NCI-H345 (cell line): ENCODE data around the gene IMP3.
"Not testable (repeated sequence)": the region's sequence is repeated elsewhere in the genome, so short reads cannot be mapped to it uniquely, and the experiment has no call there.

Experiments
- DNase-seq: peaks from one replicate; lab custom pipeline; 2025; lab: John Stamatoyannopoulos, UW

Gene IMP3

DNA sequence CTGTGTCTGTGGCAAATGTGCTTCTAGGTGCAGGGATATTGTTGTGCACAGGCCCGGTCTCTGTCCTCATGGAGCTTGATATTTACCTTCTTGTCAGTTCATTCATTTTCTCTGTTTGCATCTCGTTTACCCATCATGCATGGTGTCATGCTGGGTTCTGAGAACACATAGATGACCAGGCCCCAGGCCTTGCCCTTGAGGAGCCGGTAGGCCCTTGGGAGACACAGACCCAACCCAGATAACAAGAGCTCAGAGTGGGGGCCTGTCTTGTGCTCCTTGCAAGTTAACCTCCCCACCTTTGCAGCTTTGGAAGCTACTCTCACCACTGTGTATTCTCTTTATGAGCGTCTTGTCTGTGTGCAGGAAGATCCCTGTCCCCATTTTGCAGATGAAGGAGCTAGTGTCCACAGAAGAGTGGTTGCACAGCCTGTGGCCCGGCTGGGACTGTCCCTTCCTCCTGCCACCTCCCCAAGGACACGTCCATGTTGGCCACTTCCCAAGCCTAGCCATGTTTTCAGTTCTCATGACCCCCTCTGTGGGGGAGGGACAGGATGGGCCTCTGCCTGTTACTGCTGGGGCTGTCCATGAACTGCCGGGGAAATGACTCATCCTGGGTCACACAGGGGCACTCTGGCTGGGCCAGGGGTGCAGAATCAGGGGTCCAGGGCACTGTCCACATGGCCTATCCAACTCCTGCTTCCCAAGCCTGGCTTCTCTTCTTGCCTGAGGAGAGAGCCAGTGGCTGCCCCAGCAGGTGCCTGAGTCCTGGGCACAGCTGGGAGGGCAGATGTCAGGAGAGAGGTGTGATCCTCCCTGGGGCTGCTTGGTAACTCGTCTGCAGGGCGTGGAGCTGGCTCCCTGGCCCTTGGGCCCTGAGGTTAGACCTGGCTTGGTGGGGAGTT lies 11.1 kb upstream of the IMP3 start:
- no peak for DNase-seq

DNA sequence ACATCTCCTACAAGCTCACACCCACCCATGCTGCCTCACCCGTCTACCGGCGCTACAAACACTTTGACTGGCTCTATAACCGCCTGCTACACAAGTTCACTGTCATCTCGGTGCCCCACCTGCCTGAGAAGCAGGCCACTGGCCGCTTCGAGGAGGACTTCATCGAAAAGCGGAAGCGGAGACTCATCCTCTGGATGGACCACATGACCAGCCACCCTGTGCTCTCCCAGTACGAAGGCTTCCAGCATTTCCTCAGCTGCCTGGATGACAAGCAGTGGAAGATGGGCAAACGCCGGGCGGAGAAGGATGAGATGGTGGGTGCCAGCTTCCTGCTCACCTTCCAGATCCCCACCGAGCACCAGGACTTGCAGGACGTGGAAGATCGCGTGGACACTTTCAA lies 9.8 kb upstream of the IMP3 start:
- no peak for DNase-seq

DNA sequence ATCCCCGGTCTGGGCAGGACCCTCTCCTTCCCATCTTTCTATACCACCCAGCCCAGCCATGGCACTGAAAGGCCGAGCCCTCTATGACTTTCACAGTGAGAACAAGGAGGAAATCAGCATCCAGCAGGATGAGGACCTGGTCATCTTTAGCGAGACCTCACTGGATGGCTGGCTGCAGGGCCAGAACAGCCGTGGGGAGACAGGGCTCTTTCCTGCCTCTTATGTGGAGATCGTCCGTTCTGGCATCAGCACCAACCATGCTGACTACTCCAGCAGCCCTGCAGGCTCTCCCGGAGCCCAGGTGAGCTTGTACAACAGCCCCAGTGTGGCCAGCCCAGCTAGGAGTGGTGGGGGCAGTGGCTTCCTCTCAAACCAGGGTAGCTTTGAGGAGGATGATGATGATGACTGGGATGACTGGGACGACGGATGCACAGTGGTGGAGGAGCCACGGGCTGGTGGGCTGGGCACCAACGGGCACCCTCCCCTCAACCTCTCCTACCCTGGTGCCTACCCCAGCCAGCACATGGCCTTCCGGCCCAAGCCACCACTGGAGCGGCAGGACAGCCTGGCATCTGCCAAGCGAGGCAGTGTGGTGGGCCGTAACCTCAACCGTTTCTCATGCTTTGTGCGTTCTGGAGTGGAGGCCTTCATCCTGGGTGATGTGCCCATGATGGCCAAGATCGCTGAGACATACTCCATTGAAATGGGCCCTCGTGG lies 9.2 kb upstream of the IMP3 start:
- no peak for DNase-seq

DNA sequence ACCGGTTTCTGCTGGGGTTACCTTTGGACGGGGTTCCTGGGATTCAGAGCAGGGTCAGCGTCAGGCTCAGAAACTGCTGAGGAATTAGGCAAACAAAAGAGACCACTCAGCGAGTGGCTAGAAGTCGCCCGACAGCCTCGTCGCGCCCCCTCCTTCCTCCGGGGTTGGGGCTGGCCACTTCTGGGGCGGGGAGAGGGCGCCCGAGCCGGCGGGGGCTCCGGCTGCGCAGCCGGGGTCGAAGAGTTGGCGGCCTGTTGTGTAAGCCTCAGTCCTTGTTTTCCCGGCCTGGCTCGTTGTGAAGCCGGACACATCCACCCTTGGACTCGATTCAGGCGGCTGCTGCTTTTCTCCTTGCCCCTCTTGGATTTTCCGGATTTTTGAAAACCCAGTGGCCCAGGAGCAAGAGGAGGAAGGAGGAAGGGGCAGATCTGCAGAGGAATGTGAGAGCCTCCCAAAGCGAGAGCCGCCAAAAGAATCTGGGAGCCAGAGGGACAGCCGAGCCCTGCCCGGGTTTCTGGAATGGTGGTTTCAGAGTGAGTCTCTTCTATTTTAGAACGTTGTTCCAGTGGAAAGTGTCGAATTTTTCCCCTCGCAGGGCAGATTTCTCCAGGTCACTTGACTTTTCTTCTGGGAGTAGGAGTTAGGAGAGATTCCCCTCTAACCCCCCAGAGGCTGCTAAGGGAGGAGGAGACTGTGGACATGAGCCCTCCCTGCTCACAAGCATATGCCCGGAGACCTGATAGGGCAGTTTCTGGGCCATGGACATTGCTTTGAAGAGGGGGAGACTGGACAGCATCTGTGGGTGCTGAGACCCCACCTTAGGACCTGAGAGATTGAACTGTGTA lies 8.4 kb upstream of the IMP3 start:
- DNase-seq, result no peak

DNA sequence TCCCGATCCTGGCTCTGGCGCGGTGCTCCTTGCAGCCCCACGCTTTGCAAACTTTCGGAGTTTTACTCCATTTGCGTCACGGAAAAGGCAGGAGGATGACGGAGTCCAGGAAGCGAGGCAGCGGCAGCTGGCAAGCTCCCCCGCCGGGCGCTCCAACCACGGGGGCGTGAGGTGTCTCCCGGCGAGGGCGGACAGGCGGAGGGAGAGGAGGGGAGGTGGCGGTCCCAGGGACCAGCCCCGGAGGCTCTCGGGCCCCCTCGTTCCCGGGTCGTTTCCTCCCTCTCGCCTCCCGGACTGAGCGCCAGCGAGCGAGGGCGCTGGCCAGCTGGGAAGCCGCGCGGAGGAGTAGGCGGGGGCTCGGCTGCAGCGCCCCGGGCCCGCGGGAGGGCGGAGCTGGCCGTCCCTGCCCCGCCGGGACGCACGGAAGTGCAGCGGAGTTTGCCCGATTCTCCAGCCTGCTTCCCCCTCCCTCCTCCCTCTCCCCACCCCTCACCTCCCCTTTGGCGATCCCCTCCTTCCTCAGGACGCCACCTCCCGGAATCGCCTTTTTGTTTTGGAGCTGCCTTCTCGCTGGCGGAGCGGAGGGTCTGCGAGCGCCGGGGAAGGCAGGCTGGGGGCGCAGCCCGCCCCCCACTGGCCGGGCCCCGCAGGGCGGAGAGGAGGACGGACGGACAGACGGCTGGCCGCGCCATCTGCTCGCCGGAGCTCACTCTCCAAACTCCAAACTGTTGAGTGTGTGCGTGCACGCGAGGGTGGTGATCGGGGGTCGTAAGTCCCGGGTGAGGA lies 7.5 kb upstream of the IMP3 start, which contains the start of gene SNX33:
Gene SNX33, plus strand, starts transcription at position 543 of the 786 bp plus-strand sequence. CDS start 1,191 bp downstream, outside the sequence.
- DNase-seq, result peak; percentile 40

DNA sequence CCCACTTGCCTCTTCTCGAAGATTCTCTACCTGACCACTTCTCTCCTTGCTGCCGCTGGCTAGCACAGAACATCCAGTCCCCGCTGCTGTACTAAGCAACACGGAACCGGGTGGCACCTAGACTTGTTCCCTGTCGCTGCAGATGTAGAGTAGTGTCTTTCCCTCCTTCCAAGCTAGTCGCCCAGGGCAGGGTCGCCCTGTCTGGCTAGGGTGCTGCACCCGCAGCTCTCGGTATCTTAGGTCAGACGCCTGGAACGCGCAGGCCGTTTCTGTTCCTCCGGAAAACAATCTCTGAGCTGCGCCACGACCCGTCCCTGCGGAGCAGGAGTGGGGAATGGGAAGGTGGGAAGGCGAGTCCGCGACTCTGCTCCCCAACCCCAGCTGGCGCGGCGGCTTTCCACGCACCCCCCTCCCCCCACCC lies 6.9 kb upstream of the IMP3 start:
- DNase-seq, result no peak

DNA sequence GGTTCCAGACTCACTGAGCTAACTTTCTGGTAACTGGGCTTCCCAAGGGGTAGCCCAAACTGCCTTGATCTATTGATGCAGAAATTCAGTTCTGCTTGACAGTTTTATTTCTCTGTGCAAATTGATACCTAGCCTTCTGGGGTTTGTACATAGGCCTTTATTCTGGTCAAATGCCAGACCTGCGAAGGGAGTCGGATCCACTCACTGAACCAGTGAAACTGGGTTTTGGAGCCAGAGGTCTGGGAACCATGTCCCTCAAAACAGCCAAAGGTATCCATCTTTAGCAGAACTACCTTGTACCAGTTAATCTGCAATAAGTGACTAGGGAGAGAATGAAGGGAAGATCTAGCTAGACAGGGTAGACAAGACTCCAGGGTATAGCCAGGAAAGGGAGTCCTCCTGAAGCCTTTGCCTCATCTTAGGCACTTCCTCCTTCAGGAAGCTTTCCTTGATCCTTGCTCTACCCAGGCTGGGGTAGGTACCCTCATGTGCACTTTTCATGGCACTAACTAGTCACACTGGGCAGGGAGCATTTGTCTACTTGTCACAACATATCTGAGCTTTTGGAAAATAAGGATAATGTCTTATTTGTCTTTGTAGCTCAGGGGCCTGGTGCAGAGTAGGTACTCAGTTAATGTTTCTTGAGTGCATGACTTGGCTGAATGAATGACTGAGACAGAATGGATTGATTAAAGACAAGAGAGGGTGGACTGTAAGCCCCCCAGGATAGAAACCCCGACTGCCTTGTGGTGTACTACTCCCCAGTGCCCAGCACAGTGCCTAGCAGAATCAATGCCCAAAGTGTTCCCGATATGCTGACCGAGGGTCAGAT lies 6.3 kb upstream of the IMP3 start:
- no peak for DNase-seq

DNA sequence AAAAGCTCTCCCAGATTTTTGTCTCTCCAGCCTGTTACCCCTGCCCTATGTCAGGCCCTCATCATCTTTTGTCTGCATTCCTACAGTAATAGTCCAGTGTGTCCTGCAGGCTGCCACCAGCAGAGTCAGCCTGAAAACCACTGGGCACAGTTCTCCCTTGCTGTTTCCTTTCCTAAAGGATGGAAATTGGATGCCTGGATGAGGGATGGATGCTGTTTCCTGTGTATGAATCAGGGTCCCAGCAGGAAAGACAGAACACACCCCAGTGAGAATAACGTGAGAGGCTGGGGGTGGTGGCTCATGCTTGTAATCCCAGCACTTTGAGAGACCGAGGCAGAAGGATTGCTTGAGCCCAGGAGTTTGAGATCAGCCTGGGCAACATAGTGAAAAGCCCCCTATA lies 4.4 kb upstream of the IMP3 start:
- no peak for DNase-seq

DNA sequence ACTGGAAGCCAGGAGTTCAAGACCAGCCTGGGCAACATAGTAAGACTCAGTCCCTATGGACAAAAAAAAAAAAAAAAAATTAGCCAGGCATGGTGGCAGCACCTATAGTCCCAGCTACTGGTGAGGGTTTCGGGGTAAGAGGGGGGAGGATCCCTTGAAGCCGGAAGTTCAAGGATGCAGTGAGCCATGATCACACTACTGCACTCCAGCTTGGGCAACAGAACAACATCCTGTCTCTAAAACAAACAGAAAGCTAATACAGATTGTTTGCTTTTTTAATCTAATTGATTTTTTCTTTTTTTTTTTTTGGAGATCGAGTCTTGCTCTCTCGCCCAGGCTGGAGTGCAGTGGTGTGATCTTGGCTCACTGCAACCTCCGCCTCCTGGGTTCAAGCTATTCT lies 1.6 kb upstream of the IMP3 start:
- no peak for DNase-seq

DNA sequence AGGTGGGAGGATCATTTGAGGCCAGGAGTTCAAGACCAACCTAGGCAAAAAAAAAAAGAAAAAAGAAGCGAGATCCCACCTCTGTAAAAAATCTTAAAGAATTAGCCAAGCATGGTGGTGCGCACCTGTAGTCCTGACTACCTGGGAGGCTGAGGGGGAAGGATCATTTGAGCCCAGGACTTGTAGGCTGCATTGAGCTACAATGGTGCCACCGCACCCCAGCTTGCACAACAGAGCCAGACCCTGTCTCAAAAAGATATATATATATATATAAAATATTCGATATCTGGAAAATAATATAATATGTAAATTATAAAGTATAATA lies 1.1 kb upstream of the IMP3 start:
- no peak for DNase-seq

DNA sequence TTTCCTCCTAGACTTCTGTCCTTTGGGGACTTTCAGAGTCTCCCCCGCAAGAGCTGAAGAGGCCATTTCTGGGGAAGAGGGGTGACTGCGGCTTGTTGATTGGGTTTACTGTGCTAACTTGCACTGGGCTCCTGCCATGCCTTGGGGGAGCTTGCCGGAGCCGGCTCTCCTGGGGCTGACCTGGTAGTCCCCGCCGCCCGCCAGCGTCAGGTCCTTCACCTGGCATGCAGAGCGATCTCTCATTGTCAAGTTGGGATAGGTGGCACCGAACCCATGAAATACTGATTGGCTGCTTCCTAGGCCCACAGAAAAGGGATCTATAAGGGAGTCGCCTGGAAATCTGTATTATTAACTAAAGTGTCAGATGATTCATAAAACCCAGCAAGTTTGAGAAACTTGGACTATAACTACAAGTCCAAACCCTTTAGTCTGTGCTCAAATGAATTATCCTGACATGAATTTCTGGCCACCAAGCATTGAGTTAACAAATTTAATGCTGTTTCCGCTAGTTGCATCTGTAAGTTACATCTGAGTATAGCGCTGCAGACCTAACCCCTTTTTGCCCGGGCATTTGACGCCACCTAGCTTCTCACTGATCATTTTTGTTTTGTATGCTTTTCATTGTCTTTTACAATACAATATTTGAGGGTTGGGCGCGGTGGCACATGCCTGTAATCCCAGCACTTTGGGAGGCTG lies 607 bp upstream of the IMP3 start:
- peak; percentile 61 for DNase-seq

DNA sequence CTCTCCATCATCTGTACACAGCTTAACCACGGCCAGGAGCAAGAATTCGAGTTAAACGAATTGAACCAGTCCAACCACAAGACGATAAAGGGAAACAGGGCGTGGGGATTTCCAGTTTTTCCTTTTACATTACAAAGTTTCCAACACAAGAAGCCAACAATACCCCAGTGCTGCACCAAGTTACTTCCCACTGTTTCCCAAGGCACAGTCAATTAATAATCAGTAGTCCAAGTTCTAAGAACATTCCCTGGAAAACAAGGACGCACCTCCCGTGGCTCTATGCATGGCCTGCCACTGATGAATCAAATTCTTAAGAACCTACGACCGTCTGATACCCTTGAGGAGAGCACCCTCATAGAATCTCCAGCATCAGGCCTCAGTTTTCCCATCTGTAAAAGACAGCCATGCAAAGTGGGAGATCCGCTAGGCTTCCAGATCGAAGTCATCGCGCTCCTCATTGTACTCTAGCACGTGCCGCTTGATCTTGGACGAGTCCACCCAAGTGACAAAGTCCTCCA lies 774 bp downstream of the IMP3 start:
- no peak for DNase-seq

DNA sequence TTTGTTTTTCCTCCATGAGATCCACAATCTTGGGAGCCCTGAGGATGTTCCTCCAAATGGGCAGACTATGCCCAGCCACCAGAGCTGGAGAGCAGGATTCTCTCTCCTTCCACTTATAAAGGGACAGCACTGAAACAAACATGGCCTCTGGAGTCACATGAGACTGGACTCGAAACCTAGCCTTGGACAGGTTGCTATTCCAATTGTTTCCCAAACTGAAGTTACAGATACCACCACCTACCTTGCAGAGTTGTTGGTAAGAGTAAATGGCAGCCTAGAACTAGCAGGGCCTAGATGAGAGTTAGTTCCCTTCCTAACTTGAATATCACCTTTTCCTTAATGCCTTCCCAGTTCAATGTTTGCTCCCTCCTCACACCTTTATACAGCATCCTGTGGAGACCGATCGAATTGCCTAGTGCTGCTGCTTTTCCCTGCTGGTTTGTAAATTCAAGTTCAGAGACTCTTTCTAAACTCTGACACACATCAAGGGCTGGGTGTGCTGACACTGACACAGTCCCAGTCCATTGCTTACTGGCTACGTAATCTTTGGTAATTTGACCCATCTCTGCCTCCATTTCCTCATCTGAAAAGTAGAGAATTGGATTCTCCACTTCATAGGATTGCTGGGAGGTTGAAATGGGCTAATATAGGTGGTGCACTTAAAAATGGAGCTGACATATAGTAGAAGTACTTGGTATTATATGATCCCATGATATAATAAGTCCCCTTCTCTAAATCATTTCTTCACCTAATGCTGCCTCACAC lies 2.6 kb downstream of the IMP3 start:
- no peak for DNase-seq

DNA sequence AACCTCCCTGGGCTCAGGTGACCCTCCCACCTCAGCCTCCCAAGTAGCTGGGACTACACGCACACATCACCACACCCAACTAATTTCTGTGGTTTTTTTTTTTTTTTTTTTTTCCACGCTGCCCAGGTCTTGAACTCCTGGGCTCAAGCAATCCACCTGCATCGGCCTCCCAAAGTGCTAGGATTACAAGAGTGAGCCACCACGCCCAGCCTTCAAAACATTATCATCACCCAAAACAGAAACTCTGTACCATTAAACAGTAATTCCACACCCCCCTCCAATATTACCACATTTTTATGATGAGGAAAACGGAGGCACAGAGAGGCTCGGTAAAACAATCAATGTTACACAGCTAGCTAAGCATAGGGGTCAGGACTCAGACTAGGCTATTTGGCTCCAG lies 4.0 kb downstream of the IMP3 start:
- DNase-seq, result no peak

DNA sequence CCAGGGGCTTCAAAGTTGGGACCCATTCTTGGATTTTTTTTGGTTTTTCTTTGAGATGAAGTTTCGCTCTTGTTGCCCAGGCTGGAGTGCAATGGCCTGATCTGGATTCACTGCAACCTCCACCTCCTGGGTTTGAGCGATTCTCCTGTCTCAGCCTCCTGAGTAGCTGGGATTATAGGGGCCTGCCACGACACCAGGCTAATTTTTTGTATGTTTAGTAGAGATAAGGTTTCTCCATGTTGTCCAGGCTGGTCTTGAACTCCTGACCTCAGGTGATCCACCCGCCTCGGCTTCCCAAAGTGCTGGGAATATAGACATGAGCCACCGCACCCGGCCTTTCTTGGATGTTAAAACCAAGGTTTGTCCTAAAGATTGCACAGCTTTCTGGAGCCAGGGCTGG lies 6.1 kb downstream of the IMP3 start:
- DNase-seq, result not testable (repeated sequence)

DNA sequence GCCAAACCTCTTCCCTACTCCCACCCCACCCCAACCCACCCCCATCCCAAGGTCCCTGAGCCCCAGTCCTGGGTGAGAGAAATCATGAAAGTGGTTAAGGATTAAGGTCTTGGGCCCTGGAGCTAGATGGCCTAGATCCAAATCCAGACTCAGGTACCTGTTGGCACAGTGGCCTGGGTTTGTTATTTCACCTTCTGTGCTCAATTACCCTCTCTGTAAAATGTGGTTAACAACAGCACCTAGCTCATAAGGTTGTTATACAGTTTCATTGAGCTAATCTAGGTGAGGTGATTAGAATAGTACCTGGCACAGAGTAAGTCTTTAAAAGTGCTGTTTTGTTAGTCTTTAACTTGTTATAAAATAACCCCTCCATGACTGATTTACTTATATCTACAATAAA lies 8.1 kb downstream of the IMP3 start:
- DNase-seq, result no peak

DNA sequence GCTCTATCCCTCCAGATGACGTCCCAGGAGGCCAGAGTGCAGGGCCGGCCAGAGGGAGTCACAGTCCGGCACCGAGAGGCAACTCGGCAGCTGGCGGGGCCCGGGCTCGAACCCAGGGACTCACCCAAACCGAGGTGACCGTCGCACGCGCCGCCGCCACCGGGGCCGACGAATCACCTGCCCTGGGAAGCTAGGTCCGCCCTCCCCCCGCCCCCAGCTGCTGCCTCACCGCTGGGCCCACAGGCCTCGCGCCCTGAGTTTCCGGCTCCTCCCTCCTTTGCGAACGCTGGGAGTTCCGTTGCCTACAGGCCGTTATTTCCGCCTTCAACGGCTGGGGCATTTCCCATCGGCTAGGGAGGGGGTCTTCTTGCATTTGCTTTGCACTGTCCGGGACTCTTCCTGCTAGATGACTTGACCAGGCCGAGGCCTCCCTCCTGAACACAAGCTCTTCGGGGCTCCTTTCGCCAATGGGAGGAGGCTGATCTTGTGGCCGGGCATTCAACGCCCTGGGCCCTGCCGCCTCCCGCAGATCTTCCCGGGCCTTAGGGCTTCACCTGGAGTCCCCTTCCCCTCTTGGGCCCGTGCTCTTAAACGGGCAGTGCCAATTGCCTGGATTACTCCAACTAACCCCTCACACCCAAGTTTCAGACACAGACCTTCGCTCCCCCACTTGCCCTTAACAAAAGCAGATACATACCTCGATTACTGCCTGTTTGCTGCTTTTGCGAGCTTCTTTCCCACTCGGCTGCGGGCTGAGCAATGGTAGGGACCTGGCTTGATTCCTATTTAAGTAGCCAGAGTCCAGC lies 14.3 kb downstream of the IMP3 start, which contains the start of gene SNUPN:
Gene SNUPN, minus strand, starts transcription at position 184 of the 806 bp plus-strand sequence. CDS start 4,674 bp downstream, outside the sequence.
- peak; percentile 64 for DNase-seq

DNA sequence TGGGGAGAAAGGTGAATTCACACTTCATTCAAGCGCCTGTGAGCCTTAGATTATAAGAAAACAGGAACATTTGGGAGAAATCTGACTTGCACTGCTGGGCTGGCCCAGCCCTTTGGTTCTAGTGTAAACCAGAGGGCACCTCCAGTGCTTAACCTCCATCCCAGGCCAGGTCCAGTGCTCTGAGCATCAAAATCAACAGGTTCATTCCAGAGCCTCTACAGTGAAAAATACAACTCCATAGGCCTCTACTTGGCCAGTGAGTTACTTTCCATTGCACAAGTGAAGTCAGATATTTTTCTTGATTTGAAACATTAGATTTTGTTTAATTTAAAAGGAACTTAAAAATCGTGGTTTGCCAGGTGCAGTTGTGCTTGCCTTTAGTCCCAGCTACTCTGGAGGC lies 17.5 kb downstream of the IMP3 start:
- no peak for DNase-seq
